ENCODE results near the gene PRAMEF2. TPM values are rescaled to one million over a fixed set of nuclear protein-coding genes. Genes with fewer than 3 reads are reported as not detected.
"Not testable (repeated sequence)": the region's sequence is repeated elsewhere in the genome, so short reads cannot be mapped to it uniquely, and the experiment has no call there.

Gene PRAMEF2
- polyA plus RNA-seq, 2 of the 4 experiments (the other 2 are of a cell fraction), result not detected

GRCh38 chr1:12811409-12811784, 45.5 kb upstream of the PRAMEF2 start:
- CTCF ChIA-PET, result no interaction called here
- TF ChIP-seq ZC3H11A (IDR thresholded peaks at IDR 0.05) (no peak), HES2 (IDR thresholded peaks at IDR 0.05) (no peak), TP53 (CRISPR knock-in tag; IDR thresholded peaks at IDR 0.05) (no peak), RAD21 (conservative IDR thresholded peaks at IDR 0.05 in 1 of 2, IDR thresholded peaks at IDR 0.05 in 1 of 2) (no peak), FOXS1 (CRISPR knock-in tag; IDR thresholded peaks at IDR 0.05) (no peak), MAX (IDR thresholded peaks at IDR 0.05) (no peak), ZSCAN20 (CRISPR knock-in tag; IDR thresholded peaks at IDR 0.05) (no peak), ZNF302 (CRISPR knock-in tag; IDR thresholded peaks at IDR 0.05) (no peak), NPAS2 (CRISPR knock-in tag; IDR thresholded peaks at IDR 0.05; ENCODE audit: borderline replicate concordance) (no peak), CBX8 (IDR thresholded peaks at IDR 0.05) (no peak)
- H3K9me3 ChIP-seq, result no peaks in the 10 kb centered on the region
- no peak overlapping the region for H3K27ac ChIP-seq
- ATAC-seq (no peak), DNase-seq (ENCODE audit: low read depth in 1 of 2, low spot score in 1 of 2) (no peak), FAIRE-seq (no peak)
- POLR2A ChIA-PET, result no interaction called here
- H3K4me1 ChIP-seq, result no peaks in the 10 kb centered on the region
- H3K4me3 ChIP-seq, result no peak overlapping the region
- no peak overlapping the region for H3K4me2 ChIP-seq
- 6% methylated on average over 2 of the region's 2 CpGs for WGBS (ENCODE audit: missing lambda C conversion rate)

- WGBS (ENCODE audit: missing lambda C conversion rate), result 0% methylated on average over 2 of the region's 6 CpGs
- H3K4me2 ChIP-seq, result not testable (repeated sequence)
Observed at GRCh38 chr1:12819061-12819460, 37.8 kb upstream of the PRAMEF2 start.

GRCh38 chr1:12831310-12831709, 25.6 kb upstream of the PRAMEF2 start, which contains the start of gene PRAMEF11:
TSS of gene PRAMEF11 (minus strand) at chr1:12831410. CDS start at chr1:12828789, 2,621 bp downstream.
- H3K4me1 ChIP-seq; DNase-seq (ENCODE audit: low read depth in 1 of 2, low spot score in 1 of 2); CTCF ChIA-PET; H3K9me3 ChIP-seq; H3K4me3 ChIP-seq; ATAC-seq; H3K27ac ChIP-seq; POLR2A ChIA-PET; FAIRE-seq; H3K4me2 ChIP-seq: not testable (repeated sequence)
- 2% methylated on average over 3 of the region's 3 CpGs for WGBS (ENCODE audit: missing lambda C conversion rate)

More at GRCh38 chr1:12819061-12819460, 37.8 kb upstream of the PRAMEF2 start:
- H3K27ac ChIP-seq; H3K9me3 ChIP-seq; H3K4me1 ChIP-seq; POLR2A ChIA-PET; ATAC-seq; H3K4me3 ChIP-seq; DNase-seq (ENCODE audit: low read depth in 1 of 2, low spot score in 1 of 2); CTCF ChIA-PET; FAIRE-seq: not testable (repeated sequence)

GRCh38 chr1:12833251-12833650, 23.6 kb upstream of the PRAMEF2 start:
- CTCF ChIA-PET; ATAC-seq; FAIRE-seq; POLR2A ChIA-PET; H3K4me3 ChIP-seq; DNase-seq (ENCODE audit: low read depth in 1 of 2, low spot score in 1 of 2); H3K27ac ChIP-seq; H3K4me1 ChIP-seq; H3K9me3 ChIP-seq; H3K4me2 ChIP-seq: not testable (repeated sequence)
- 5% methylated on average over 2 of the region's 2 CpGs for WGBS (ENCODE audit: missing lambda C conversion rate)

- ATAC-seq; H3K4me3 ChIP-seq; POLR2A ChIA-PET; H3K9me3 ChIP-seq; H3K27ac ChIP-seq; CTCF ChIA-PET; DNase-seq (ENCODE audit: low read depth in 1 of 2, low spot score in 1 of 2); H3K4me1 ChIP-seq; FAIRE-seq; H3K4me2 ChIP-seq: not testable (repeated sequence)
- 40% methylated on average over 7 of the region's 7 CpGs for whole genome bisulfite sequencing (ENCODE audit: missing lambda C conversion rate)
Observed at GRCh38 chr1:12848620-12849019, 8.3 kb upstream of the PRAMEF2 start, which contains the start of gene HNRNPCL1. TSS of gene HNRNPCL1 (minus strand) at chr1:12848720. CDS start at chr1:12848289, 431 bp downstream.

GRCh38 chr1:12851779-12852178, 5.1 kb upstream of the PRAMEF2 start:
- Histone ChIP-seq H3K9me3 (no peaks in the 10 kb centered on the region), H3K27ac (no peak overlapping the region), H3K4me1 (peaks cover 9% of the 10 kb centered on the region; the same call in 1 of the 3 replicates), H3K4me3 (no peak overlapping the region), H3K4me2 (no peak overlapping the region)
- WGBS (ENCODE audit: missing lambda C conversion rate), result 6% methylated on average over 4 of the region's 4 CpGs
- POLR2A ChIA-PET, result no interaction called here
- DNase-seq (ENCODE audit: low read depth in 1 of 2, low spot score in 1 of 2) (peak in 1 of 2 experiments; percentile 13), ATAC-seq (peak; percentile 38 to 54; a peak in 2 of 6 replicates), FAIRE-seq (no peak)
- TF ChIP-seq ZNF302 (CRISPR knock-in tag; IDR thresholded peaks at IDR 0.05), result no peak
- no peak for TF ChIP-seq HMGXB4 (CRISPR knock-in tag; IDR thresholded peaks at IDR 0.05; ENCODE audit: borderline replicate concordance)
- no peak for TF ChIP-seq KDM1A (IDR thresholded peaks at IDR 0.05; ENCODE audit: low read depth)
- no peak for TF ChIP-seq MAX (IDR thresholded peaks at IDR 0.05)
- no peak for TF ChIP-seq HOXA7 (CRISPR knock-in tag; IDR thresholded peaks at IDR 0.05)
- no peak for TF ChIP-seq HES2 (IDR thresholded peaks at IDR 0.05)
- TF ChIP-seq ZSCAN20 (CRISPR knock-in tag; IDR thresholded peaks at IDR 0.05), result no peak
- TF ChIP-seq GATA3 (IDR thresholded peaks at IDR 0.05; ENCODE audit: borderline replicate concordance), result no peak
- TF ChIP-seq BHLHE40 (IDR thresholded peaks at IDR 0.05; ENCODE audit: low read depth, low read length), result no peak
- TF ChIP-seq ZC3H11A (IDR thresholded peaks at IDR 0.05), result no peak
- no peak for TF ChIP-seq CHD4 (IDR thresholded peaks at IDR 0.05; ENCODE audit: borderline replicate concordance)
- TF ChIP-seq EP300 (IDR thresholded peaks at IDR 0.05), result no peak
- no peak for TF ChIP-seq POLR2A (IDR thresholded peaks at IDR 0.05; ENCODE audit: low read length)
- no peak for TF ChIP-seq RCOR1 (IDR thresholded peaks at IDR 0.05; ENCODE audit: low read depth, low read length)
- no peak for TF ChIP-seq SMC3 (IDR thresholded peaks at IDR 0.05)
- no peak for TF ChIP-seq POLR2AphosphoS2 (conservative IDR thresholded peaks at IDR 0.05; ENCODE audit: low read length)
- CTCF ChIA-PET, result no interaction called here

All from A549 (cell line).